Measurements from ENCODE around the gene SEMA3E.
"Not testable (repeated sequence)": the region's sequence is repeated elsewhere in the genome, so short reads cannot be mapped to it uniquely, and the experiment has no call there.

Gene SEMA3E

DNA sequence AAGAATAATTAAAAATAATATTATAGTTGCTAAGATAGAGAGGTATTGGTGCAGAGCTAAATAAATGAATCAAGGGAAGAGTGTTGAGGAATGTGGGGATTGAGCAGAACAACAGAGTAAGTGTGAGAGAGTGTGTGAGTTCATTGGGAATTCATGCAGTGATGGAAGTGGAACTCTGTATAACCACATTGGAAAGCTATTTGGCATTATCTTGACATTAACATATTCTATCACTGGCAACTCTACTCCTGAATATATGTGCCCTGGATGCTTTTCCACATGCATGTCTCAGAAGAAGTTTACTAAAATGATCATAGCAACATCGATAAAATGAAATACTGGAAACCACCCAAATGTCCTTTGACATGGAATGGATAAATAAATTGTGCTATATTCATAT, 164.1 kb downstream of the SEMA3E start:
- no peak for DNase-seq

DNA sequence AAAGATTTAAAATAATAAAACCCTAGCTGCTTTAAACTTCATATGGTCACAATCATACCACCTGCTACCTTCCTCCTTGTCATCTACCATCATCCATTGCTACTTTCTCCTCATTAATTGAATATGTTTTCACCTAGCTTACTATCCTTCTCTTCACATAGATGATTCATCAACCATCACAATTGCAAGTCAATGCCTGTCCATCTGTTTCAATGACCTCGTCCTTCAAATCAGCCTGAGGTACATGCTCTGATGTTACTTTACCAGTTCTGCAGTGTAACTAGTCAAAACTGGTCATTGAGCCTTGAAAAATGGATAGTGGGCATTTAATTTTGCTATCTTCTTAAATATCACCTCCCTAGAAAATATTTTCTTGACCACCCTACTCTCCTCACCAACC, 164.7 kb downstream of the SEMA3E start:
- DNase-seq, result no peak

DNA sequence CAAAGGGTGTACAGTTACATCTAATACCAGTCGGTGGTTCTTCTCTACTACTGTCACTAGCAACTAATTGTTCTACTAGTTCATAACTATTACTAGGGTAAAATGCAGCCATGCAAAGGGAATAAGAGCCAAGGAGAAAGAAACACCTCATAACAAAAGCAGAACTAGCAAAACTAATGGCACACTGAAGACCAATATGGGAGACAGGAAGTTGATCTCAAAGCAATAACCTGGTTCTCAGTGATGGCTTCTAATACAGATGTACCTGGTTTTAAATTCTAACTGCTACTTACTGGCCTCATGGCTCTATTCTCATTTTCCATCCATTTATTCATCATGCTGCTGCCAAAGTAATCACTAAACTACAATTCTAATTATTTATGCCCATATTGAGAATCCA, 170.3 kb downstream of the SEMA3E start:
- no peak for DNase-seq

DNA sequence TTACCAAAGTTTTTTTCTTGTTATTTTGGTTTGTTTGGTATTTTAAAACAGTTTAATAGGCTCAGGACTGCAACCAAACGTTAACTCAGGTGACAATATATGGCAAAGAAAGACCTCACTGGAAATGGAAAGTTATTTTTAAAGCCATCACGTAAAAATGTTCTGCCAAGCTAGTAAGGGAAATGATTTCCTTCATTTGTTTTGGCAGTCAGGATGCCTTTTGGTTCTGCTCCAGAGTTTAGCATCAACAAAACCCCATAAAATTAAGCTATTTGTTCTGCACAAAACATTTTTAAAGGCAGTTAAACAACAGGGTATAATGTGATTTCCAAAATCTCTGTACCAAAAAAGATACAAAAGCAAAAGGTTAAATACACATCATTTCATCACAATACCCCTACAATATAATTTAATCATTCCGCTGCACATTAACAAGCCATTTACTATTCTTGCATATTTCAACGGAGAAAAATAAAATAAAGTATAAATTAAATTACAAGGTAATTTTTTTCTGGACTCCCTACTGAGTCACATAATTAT, 172.4 kb downstream of the SEMA3E start:
- DNase-seq, result no peak

DNA sequence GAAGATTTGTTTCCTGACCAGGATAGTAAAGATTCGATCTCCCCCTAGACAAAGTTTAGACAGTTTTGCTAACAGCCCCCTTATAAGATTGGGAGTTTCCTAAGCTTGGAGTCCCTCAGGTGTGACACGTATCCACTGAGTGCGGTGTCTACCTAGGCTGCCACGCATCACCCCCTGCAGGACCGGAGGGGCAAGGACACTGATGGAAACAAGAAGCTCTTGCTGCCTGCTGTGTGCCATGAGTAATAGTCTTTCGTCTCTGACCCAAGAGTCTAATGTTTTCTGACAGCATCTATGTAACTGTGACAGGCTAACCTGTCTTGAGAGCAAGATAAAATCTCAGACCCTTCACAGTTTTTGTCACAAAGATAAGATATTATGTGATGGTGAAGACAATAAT, 173.5 kb downstream of the SEMA3E start:
- no peak for DNase-seq

DNA sequence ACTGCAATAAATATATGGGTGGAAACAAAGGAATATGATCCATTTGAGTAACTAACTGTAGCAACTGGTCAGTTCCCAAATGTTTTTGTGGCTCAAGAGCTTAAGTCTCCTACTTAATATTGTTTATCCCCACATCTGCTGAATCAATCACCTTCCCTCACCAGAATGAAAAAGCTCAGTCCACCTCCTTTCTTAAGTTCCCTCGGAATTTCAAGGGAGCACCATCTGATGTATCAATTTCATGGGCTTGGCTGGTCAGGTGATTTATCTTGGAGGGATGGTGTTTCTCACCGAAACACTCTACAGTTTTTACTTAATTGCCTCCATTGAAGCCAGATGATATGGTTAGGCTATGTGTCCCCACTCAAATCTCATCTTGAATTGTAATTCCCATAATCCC, 176.6 kb downstream of the SEMA3E start:
- DNase-seq, result no peak

DNA sequence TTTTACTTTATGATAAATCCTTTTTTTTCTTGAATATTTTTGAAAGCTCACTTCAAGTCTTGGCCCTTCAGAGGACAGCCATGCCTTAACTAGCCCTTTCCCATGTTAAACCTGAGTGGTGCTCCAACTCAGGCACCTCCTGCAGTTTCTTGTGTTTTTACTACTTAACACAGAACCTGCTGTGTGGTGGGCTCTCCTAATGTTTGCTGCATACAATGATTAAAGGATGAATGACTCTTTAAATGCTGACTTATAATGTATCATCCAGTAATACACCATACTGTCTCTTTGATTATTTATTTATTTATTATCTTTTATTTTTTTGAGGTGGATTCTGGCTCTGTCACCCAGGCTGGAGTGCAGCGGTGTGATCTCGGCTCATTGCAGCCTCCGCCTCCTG, 179.4 kb downstream of the SEMA3E start:
- DNase-seq, result no peak

DNA sequence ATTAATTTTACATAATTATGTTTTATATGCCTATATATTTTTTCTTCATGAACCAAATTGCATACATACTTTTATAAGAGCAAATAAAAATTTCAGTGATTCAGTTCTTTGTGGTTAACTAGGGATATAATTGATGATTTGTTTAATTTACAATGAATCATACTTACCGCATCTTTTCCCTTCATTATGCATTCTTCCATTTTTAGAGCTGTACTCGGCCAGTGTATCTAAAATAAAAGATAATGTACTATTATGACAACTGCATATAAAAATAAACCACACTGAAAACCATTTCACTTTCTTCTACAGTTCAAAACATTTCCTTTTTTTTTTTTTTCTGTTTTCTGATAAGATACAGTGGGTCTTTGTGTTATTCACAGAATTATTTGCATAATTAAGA, 179.9 kb downstream of the SEMA3E start:
- no peak for DNase-seq

DNA sequence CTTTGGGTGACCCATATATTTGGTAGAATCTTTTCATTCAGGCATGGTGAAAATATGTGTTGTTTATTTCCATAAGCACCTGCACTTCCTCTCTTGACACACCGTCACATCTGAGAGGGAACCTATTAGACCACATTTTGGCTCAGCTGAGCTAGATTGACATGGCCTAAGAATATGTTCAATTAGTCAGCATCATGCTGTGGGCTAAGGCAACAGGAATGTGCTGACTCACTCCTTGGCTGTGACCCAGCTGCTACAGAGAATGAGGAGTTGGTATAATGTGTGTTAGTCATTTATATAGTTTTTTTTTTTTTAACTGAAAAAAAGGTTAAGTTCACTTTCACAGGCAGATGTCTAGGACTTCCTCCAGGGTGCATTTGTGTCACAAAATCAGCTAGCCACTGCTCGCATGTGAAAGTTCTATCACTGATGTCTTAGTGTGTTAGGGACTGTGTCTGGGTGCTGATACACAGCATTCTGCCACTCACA, 180.6 kb downstream of the SEMA3E start:
- DNase-seq, result no peak

DNA sequence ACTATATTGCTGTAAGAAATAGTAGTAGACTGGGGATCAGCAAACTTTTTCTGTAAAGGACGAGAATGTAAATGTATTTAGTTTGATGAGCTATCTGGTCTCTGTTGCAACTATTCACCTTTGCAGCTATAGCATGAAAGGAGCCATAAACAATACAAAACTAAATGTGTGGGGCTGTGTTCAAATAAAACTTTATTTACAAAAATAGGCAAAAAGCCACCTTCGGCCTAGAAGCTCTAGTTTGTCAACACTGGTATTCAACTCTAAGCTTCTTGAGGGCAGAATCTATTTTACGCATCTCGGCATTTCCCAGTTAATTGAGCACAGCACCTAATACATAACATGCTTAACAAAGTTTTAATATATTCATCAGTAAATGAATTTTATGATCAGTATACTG, 181.4 kb downstream of the SEMA3E start:
- no peak for DNase-seq

DNA sequence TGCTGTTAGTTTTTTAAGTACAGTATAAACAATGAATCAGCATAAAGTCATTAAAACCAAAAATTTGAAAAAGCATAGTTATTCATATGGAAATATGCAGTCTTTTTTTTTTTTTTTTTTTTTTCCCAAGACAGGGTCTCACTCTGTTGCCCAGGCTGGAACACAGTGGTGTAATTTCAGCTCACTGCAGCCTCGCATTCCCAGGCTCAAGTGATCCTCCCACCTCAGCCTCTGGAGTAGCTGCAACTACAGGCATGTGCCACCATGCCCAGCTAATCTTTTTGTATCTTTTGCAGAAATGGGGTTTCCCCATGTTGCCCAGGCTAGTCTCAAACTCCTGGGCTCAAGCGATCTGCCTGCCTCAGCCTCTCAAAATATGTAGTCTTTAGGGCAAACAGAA, 182.0 kb downstream of the SEMA3E start:
- no peak for DNase-seq

DNA sequence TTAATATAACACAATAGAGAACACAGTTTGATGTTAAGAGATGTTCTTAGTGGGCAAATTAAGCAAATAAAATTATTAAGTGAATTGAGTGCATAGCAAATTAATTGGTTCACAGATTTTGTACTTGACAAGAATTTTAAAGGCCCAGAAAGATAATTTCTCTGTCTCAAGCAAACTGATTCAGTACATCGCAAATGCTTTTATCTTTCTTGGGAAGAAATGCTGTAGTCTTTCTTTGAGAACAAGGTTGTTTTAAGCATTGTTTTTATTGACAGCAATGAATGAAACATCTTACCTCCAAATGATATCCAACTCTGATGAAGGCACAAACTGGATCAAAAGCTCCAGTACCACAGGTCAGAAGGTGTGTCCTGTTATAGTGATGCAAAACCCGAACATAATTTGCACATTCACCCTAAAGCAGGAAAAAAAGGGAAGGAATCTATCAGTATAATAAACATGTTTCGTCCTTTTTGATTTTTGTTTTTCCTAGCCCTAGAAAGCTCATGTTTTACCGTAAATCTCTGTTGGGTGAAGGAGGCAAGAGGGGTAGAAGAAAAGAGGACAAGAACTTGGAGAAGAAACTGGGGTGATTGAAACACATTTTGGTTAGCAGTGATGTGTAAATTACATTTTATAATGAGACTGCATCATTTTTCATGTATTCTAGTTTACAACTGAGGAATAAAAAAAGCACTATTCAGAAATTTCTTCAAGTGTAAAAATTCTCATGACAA, 182.6 kb downstream of the SEMA3E start:
- DNase-seq, result no peak

DNA sequence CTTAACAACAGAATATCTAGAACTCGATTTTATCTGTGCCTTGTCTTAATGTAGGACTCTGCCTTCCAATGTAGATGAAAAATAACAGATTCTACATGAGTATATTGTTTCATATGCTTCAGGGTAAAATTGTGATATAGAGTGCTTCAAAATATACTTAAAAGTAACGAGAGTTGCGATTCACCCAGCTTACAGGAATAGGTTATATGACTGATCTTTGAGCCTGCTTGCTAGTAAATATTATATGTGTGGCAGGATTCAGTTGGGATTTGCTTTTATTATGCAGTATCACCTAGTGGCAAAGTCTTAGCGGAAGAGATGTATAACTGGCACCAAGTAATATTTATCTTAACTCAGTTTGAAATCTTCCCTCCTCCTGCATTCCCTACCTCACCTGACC, 183.3 kb downstream of the SEMA3E start:
- no peak for DNase-seq

DNA sequence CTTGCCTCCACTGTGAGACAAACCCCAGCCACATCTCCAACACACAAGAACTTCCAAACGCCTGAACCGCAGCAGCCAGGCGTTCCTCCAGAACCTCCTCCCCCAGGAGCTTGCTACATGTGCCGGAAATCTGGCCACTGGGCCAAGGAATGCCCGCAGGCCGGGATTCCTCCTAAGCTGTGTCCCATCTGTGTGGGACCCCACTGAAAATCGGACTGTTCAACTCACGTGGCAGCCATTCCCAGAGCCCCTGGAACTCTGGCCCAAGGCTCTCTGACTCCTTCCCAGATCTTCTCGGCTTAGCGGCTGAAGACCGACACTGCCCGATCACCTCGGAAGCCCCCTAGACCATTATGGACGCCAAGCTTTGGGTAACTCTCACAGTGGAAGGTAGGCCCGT, 187.1 kb downstream of the SEMA3E start:
- DNase-seq, result not testable (repeated sequence)

DNA sequence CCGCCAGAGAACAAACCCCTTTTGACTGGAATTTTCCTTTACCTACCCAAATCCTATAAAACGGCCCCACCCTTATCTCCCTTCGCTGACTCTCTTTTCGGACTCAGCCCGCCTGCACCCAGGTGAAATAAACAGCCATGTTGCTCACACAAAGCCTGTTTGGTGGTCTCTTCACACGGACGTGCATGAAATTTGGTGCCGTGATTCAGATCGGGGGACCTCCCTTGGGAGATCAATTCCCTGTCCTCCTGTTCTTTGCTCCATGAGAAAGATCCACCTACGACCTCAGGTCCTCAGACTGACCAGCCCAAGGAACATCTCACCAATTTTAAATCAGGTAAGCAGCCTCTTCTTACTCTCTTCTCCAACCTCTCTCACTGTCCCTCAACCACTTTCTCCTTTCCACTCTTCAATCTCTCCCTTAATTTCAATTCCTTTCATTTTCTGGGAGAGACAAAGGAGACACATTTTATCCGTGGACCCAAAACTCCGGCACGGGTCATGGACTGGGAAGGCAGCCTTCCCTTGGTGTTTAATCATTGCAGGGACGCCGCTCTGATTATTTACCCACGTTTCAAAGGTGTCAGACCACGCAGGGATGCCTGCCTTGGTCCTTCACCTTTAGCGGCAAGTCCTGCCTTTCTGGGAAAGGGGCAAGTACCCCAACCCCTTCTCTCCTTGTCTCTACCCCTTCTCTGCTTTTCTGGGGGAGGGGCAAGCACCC, 188.8 kb downstream of the SEMA3E start:
- not testable (repeated sequence) for DNase-seq

DNA sequence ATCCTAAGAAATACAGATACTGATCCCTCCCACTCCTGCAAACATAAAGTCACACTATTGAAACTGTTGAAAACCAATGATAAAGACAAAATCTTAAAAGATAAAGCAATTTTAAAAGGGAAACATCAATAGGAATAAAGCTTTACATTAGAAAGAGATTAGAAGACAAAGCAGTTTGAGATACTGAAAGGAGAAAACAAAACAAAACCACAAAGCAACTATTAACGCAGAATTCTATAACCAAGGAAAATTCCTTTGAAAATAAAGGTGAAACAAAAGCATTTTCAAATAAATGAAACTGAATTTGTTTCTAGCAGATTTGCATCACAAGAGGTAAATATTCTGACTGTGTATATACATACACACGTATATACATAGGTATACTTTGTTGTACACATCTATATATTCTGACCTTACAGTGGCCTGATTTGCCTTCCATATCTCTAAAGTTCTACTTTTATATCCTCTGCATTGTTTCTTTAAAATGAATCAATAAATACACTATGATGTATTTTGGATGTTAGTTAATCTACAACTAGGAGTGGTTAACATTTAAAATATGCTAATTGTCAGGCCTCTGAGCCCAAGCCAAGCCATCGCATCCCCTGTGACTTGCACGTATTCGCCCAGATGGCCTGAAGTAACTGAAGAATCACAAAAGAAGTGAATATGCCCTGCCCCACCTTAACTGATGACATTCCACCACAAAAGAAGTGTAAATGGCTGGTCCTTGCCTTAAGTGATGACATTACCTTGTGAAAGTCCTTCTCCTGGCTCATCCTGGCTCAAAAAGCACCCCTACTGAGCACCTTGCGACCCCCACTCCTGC, 189.6 kb downstream of the SEMA3E start:
- DNase-seq, result not testable (repeated sequence)

DNA sequence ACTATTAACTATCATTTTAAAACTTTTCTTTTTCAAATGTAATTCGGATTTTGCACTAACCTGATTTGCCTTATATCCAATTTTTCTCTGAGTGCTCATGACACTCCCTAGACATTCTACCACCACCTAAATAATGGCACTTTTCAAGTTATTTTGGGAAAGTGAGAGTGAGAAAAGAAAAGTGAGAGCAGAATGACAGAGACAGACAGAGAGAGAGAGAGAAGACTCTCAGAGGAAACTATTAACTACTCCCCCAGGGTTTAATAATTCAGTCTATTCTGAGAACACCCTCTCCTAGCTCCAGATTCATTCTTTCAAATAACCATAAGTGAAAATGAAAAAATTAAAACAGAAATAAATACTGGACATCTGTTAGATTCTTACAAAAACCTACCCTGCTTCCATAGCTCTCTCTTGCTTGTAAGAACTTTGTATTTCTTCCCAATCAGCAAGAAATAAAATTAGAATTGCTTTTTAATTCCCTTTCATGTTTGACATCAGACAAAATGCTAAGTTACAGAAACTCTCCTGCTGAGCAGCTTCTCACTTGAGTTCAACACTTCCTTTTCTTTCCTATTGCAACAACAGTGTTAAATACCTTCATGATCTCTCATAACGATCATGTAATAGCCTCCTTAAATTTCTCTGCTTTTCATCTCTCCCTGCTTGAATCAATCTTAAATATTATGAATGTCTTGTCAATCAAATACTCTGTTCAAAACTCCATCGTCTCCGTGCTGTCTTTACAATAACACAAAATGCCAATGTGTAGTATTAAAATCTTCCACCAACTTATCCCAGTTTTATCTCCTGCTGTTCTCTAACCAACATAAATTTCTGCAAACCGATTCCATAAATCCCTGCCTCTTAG, 191.7 kb downstream of the SEMA3E start:
- DNase-seq, result no peak

DNA sequence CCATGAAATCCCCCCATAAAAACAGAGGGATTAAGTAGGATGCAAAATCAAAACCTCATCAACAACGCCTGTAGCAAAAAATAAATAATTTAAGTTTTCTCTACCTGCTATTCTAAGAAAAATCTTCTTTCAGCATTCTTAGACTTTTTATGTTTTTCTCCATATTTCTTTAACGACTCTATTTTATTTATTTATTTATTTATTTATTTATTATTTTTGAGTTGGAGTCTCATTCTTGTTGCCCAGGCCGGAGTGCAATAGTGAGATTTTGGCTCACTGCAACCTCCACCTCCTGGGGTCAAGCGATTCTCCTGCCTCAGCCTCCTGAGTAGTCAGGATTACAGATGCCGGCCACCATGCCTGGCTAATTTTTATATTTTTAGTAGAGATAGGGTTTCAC, 192.5 kb downstream of the SEMA3E start:
- no peak for DNase-seq

DNA sequence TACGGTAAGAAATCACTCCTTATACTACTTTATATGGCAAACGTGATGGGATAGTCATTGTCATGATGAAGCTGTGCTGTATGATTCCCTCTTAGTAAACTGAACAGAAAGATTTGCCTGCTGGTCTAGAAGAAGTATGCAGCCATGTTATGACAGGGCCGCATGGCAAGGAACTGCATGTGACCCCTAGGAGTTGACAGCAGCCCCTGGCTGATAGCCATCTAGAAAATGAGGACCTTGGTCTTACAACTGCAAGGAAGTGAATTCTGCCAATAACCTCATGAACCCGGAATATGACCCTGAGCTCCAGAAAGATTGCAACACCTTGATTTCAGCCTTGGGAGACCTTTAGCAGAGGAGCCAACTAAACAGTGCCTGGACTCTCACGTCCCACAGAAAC, 193.3 kb downstream of the SEMA3E start:
- DNase-seq, result no peak

DNA sequence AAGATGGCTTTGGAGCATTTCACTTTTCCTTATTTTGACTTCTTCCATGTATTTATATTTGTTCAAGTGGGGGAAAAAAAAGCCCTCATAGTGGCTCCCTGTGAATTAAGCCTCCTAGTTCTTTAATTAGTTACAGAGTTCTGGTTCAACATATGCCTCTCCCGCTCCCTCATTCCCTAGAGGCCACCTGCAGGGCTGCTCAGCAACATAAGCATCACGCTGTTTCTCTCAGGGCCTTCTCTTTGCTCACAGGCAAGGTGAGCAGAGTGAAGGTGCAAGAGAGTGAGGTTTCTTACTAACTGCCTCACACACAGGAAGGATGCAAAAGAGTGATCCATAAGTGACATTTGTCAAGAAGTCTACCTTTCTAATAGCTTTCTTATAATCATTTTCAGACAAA, 196.7 kb downstream of the SEMA3E start:
- no peak for DNase-seq

DNA sequence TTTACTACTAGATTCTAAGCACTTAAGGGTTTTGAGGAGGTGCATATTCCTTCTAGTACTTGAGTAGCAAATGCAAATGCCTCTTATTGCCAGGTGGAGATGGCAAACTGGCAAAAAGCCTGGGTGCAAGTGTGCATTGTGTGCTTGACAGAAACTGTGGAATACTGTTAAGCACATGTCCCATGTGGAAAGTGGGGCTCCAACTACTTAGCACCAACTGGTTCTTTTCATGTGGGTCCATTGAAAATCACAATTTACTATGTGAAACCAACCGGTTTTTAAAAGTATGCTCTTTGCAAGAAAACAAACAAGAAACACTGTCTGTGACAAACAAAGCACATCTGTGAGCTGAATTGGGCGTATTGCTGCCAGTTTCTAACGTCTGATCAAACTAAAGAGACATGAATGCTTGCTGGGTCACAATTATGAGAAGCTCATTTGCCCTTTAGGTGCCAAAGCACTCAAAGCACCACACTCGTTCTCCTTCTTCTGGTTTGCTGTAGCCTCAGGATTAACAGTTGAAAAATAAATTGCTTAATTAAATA, 197.4 kb downstream of the SEMA3E start:
- no peak for DNase-seq

DNA sequence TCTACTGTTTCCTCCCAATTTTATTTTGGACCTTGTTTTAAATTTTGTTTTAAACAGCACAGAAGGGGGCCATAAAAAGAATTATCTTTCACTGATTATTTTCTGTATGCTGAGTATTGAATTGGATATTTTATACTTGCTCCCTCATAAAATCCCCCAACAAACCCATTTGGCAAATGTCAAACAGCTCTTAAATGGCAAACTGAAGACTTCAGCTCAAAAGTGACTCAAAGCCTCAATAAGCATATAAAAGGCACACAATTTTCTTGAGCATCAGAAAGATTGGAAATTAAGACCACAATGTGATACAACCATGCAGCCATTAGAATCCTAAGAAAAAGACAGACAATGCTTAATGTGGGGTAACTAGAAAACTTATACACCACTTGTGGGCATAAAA, 199.2 kb downstream of the SEMA3E start:
- no peak for DNase-seq
